Retinal pigment epithelial cell (primary cell): Measurements from ENCODE around the gene GLMP.

Experiments
- DNase-seq: peaks from one replicate; pipeline ENCODE4 v3.0.0-alpha.2; 2010; ENCODE audit warnings: low read depth
- H3K4me3 ChIP-seq: 2 replicates; pipeline ENCODE4 v1.5.1; 2011; ENCODE audit warnings: mild to moderate bottlenecking, low read length, control low read depth, moderate library complexity
- CTCF ChIP-seq: conservative IDR thresholded peaks from 2 replicates; pipeline ENCODE4 v1.5.1; 2011; ENCODE audit warnings: low read depth, low read length, control low read depth, inconsistent platforms

GLMP gene

GRCh38 chr1:156295391-156295947 lies at the start of gene GLMP:
TSS of gene GLMP (minus strand) at chr1:156295679. CDS start at chr1:156295645, 34 bp downstream.
- no peak for TF ChIP-seq CTCF
- H3K4me3 ChIP-seq: peak within 1 kb of the TSS; percentile 64
- DNase-seq: no peak

- no peak for DNase-seq
- no peak overlapping the region for H3K4me3 ChIP-seq
- no peak for TF ChIP-seq CTCF
These were observed 48.9 kb upstream of the GLMP start for GRCh38 chr1:156344409-156344808.

GRCh38 chr1:156342166-156342955 lies 46.9 kb upstream of the GLMP start:
- no peak for DNase-seq
- no peak for TF ChIP-seq CTCF

GRCh38 chr1:156338180-156338976 lies 42.9 kb upstream of the GLMP start, which contains the start of the genes CCT3 and TSACC:
TSS of gene CCT3 (minus strand) at chr1:156338292. CDS start at chr1:156338184, 108 bp downstream.
TSS of gene TSACC (plus strand) at chr1:156338526. CDS start at chr1:156339758, 1,232 bp downstream.
- DNase-seq: peak; percentile 100
- peak within 1 kb of the TSS; percentile 95 for H3K4me3 ChIP-seq
- TF ChIP-seq CTCF: no peak

More at GRCh38 chr1:156342166-156342955, 46.9 kb upstream of the GLMP start:
- no peak overlapping the region for H3K4me3 ChIP-seq

- peak; percentile 11 for TF ChIP-seq CTCF
- DNase-seq: no peak
- H3K4me3 ChIP-seq: peak overlapping the region; percentile 95
These were observed 42.4 kb upstream of the GLMP start for GRCh38 chr1:156337888-156338179.

GRCh38 chr1:156337052-156337887 lies 41.8 kb upstream of the GLMP start:
- no peak for TF ChIP-seq CTCF
- no peak for DNase-seq
- H3K4me3 ChIP-seq: peak overlapping the region; percentile 95
